ENCODE results near the gene PIP4K2A.

DNA sequence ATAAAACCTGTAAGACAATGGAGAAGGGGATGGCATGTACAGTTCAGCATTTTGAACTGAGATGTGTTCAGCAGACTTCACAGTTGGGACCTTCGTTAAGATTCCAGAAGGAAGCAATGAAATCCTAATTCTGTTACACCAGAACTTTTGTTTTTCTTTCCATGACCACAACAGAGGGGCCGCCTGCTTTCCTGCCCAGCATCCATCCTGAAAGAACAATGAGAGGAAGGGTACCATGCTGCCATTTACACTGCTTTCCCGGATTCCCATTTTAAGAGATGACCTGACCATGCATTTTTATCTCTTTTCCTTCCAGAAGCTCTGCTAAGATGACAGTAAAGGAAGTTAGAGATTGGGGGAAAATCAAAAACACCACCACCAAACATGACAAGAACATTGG lies 92.7 kb downstream of the PIP4K2A start:
- TF ChIP-seq, protein P1, sequence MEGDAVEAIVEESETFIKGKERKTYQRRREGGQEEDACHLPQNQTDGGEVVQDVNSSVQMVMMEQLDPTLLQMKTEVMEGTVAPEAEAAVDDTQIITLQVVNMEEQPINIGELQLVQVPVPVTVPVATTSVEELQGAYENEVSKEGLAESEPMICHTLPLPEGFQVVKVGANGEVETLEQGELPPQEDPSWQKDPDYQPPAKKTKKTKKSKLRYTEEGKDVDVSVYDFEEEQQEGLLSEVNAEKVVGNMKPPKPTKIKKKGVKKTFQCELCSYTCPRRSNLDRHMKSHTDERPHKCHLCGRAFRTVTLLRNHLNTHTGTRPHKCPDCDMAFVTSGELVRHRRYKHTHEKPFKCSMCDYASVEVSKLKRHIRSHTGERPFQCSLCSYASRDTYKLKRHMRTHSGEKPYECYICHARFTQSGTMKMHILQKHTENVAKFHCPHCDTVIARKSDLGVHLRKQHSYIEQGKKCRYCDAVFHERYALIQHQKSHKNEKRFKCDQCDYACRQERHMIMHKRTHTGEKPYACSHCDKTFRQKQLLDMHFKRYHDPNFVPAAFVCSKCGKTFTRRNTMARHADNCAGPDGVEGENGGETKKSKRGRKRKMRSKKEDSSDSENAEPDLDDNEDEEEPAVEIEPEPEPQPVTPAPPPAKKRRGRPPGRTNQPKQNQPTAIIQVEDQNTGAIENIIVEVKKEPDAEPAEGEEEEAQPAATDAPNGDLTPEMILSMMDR (IDR thresholded peaks at IDR 0.05): no peak
- TF ChIP-seq ZFX (IDR thresholded peaks at IDR 0.05; ENCODE audit: borderline replicate concordance): no peak

Measured in 22Rv1 (cell line).